SK-N-MC (cell line): ENCODE data around the gene RIMBP2.

ENCODE experiments used
- EZH2 ChIP-seq: fragments of 200-600 bp; sonication (generic); IDR thresholded peaks from one replicate; pipeline ENCODE4 v1.6.1; 2017; ENCODE audit warnings: antibody characterized with exemption
- POLR2AphosphoS5 ChIP-seq: IDR thresholded peaks from 2 replicates; pipeline ENCODE4 v1.6.1; 2012; ENCODE audit warnings: mild to moderate bottlenecking, low read depth, low read length, borderline replicate concordance

- TF ChIP-seq POLR2AphosphoS5: no peak
- no peak for TF ChIP-seq EZH2
Observed at GRCh38 chr12:130465046-130465445, 251.1 kb downstream of the RIMBP2 start.
